HG02938 (cell line): Measurements from ENCODE around the gene C2orf66.
A peak's percentile ranks its signal among the peaks of the same experiment; 100 is the strongest.

Experiments used
- ATAC-seq: cut with Tn5 transposase; IDR thresholded peaks from one replicate; pipeline ENCODE4 v1.9.1; 2021; ENCODE audit warnings: mild to moderate bottlenecking, moderate library complexity; ENCODE audit not compliant: unreplicated experiment

The C2orf66 gene

DNA sequence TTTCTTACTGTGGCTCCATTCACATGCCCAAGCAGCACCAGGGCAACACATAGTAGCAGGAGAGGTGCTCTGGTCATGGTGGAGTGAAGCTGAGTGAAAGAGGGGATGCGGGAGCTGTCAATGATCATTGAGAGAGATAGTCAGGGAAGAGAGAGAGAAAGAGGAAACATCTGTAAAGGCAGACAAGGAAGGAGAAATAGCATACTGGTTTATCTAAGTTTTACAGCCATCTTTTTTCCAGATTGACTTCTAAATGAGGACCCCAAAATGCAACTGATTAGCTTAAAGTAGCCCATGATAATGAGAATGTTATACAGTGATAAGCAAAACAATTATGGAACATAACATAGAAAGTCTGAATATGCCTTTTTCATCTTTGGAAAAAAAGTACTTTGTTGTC, at the start of gene C2orf66:
TSS of gene C2orf66 (minus strand) at position 96 of the 400 bp plus-strand sequence. CDS start at position 77, 19 bp downstream.
- ATAC-seq = no peak

DNA sequence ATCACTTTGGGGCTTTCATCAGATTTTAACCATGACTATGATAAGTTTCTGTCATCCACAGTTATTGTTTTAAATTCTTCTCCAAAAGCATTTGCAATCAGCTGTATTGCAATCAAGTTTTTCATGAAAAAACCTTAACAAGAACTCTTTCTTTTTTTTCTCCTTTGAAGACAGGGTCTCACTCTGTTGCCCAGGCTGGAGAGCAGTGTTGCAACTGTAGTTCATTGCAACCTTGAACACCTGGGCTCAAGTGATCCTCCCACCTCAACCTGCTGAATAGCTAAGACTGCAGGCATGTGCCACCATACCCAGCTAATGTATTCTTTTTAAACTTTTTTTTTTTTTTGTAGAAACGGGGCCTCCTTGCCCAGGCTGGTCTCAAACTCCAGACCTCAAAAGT, 45.5 kb upstream of the C2orf66 start:
- ATAC-seq = no peak

DNA sequence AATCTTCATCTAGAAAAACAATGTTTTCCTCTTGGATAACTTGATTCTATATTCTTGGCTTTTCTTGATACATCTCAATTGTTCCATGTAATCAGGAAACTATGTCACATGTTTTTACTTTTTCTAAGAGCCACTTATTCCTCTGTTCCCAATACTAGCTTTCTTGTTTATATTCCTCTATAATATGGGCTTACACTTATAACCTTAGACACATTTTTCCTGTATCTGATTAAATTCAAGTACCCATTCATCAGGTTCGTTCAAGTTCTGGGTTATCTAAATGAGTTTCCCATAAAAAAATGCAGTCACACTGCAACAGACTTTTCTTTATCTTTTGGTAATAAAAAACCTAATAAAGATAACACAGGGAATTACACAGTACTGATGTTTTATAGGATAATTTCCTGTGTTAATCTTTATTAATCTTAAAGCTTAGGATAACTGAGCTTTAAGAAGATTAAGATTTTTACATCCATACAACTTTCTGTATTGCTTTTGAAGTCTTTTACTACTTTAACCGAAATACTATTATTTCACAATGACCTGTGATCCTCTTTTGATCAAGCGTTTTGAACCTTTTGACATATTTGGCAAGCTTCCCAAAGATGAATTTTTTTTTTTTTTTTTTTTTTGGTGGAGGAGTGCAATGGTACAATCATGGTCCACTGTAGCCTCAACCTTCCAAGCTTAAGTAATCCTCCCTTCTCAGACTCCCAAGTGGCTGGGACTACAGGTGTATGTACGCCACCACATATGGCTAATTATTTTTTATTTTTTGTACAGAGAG, 44.3 kb upstream of the C2orf66 start:
- no peak for ATAC-seq

- ATAC-seq = no peak
Observed at GRCh38 chr2:196851088-196851487, 41.9 kb upstream of the C2orf66 start.

DNA sequence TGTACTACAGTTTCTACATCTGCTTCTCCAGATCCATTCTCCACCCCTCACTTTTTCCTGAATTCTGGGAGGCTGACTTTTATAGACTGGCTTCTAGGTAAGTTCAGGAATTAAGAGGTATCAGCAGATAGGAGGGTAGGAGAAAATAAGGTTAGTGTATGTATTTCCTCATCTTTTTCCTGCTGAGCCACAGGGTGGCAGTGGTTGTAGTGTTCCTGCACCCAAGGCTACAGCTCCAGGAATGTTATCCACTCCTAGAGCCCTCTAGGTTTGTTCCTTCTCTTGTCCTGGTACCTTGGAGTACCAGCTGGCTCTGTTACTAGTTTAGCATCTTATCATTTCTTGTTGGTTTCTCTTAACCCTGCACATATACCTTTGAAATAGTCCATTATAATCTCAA, 40.7 kb upstream of the C2orf66 start:
- ATAC-seq = no peak

DNA sequence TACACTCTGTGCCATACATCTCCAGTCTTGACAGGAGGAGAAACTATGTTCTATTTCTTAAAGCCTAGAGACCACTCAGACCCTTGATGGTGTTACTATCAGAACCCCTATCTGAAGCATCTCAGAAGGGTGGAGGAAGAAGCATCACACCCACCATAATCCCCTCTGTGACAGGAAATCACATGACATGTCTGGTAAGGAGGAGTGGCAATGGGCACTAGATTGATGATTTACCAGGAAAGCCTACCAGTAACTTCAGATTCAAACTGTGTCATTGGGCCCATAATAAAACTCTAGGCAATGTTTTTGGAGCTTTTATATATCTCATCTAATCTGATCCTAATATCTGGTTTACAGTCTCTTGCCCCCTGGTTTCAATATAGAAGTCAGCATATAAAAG, 37.1 kb upstream of the C2orf66 start:
- ATAC-seq = no peak

GRCh38 chr2:196845371-196845770, 36.2 kb upstream of the C2orf66 start:
- no peak for ATAC-seq

- ATAC-seq = no peak
Observed at GRCh38 chr2:196840171-196840570, 31.0 kb upstream of the C2orf66 start.

- no peak for ATAC-seq
Observed at GRCh38 chr2:196839574-196839973, 30.4 kb upstream of the C2orf66 start.

GRCh38 chr2:196836440-196836839, 27.3 kb upstream of the C2orf66 start:
- ATAC-seq = no peak

- no peak for ATAC-seq
Observed at GRCh38 chr2:196830701-196831100, 21.5 kb upstream of the C2orf66 start.

DNA sequence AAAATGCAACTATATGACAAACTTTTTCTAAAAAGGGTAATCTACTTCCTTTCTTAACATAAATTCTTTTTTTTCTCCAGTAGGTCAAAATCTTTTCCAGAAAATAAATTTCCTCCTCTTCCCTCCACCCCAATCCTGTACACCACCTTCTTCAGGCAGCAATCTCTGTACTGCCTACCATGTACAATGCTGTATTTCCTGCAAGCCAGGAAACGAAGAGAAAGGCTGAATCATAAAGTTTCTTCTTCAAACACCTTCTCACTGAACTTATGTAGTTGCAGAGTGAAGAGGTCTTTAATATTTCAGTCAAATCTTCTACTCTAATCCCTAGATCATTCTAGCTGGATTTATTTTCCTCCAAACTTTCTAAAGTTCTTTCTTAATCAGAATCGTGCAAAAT, 18.2 kb upstream of the C2orf66 start:
- ATAC-seq = no peak

DNA sequence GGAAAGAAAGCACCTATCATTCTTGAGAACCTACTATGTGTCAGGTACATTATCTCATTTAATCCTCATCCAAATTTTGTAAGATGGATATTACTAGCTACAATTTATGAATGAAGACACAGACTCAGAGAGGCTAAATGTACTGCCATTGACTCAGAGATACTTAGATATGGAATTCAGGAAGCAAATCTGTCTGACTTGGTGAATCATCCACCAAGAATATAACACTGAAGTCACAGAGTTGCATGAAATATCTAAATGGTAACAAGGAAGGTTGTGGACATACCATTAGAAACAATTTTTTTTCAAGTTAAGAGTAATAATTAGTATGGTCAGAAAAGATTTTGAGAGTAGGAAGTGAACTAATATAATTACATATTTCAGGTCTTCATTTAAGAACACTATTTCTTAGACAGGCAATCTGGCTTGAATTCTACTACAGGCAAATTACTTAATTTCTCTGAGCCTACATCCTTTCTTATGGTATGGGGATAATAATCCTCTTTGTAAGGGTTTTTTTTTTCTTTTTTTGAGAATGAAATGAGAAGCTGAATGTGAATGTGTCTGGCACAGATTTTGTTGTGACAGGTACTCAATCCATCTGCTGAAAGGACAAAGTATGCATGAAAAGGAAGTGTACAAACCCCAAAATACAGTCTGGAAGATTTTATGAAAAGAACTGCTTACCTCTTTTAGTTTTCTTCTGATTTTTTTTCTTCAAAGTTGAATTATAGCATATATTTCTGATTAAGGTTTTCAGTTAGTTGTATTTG, 14.8 kb upstream of the C2orf66 start:
- ATAC-seq = no peak

- no peak for ATAC-seq
Observed at GRCh38 chr2:196821195-196821594, 12.0 kb upstream of the C2orf66 start.

GRCh38 chr2:196808083-196808665, 981 bp downstream of the C2orf66 start:
- ATAC-seq = no peak

GRCh38 chr2:196804381-196804780, 4.8 kb downstream of the C2orf66 start:
- ATAC-seq = no peak

DNA sequence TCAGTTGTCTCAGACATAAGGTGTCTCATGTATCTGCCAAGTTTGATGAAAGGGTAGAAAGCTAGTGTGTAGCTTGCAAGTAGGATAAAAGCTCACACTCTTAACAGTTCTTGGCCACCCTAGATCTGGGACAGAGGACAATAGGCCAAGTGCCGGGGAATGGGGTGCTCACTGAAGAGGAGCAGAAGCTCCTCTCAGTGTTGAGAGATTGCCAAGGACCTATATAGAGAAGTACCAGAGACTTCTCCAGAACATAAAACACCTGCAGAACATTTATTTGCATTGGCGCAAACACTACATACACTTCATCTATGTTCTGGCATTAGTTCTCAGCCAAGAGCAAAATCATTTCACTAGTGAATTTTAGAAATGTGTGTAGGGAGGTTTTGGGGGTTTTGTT, 6.8 kb downstream of the C2orf66 start:
- ATAC-seq = no peak

GRCh38 chr2:196801674-196802261, 7.4 kb downstream of the C2orf66 start:
- no peak for ATAC-seq

- no peak for ATAC-seq
Observed at GRCh38 chr2:196798980-196799379, 10.2 kb downstream of the C2orf66 start.

DNA sequence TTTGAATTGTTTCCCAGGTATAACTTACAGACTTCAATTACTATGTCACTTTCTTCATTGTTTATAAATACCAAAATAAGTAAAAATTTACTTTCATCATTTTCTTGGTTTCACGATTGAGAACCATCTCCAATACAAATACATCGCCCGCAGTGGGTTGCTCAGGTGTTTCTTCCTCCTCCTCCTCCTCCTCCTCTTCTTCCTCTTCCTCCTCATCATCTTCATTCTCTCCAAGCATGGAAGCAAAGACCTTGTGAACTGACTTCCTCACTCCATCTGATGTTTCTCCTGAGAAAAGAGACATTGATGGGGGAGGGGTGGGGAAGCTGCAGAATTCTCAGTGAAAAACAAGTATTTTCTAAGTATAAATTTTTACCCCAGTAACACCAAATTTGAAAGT, 16.3 kb downstream of the C2orf66 start:
- no peak for ATAC-seq

- ATAC-seq = peak; percentile 52
Observed at GRCh38 chr2:196783431-196784094, 25.6 kb downstream of the C2orf66 start.
